IPS-18c (cell line): ENCODE results near the gene CSPG4.
"Not testable (repeated sequence)": the region's sequence is repeated elsewhere in the genome, so short reads cannot be mapped to it uniquely, and the experiment has no call there.

Experiments used
- H3K4me3 ChIP-seq: 2 replicates; pipeline ENCODE4 v1.7.0; 2013; ENCODE audit warnings: low read depth, mild to moderate bottlenecking, low read length, moderate library complexity; ENCODE audit not compliant: insufficient read depth
- H3K9me3 ChIP-seq: one replicate; pipeline ENCODE4 v1.6.1; 2013; ENCODE audit warnings: mild to moderate bottlenecking, low read length, moderate library complexity; ENCODE audit not compliant: control insufficient read depth, insufficient read depth

Gene CSPG4

DNA sequence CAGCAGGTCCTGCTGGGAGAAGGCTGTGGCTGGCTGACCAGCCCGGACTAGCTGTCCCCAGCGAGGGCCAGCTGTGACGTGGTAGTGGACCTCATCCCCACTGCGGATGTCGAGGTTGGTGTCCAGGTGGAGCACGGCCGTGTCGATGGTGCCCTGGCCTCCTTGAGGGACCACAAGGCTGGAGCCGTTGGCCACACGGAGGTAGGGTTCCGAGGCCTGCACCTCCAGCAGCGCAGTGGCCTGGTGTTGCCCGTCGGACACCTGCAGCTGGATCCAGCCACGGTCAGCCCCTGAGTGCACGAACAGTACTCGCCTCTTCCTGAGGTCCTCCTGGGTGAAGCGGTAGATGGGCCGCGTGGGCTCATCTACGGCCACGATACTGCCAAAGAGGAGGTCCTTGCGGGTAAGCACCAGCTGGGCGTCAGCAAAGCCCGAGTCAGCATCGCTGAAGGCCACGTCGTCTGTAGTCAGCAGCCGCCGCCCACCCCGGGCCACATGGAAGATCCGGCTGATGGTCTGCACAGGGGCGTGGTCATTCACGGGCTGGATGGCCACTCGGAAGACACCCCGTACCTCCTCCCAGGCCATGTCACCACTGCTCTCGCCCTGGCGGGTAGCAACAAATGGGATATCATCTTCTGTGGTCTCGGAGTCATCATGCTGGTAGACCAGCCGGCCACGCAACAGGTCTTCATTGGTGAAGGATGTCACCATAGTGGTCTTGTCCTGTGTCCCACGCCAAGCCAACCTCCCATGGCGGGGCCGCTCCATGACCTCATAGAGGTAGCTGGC, 25.0 kb downstream of the CSPG4 start:
- Histone ChIP-seq H3K4me3 (no peak overlapping the region), H3K9me3 (no peaks in the 10 kb centered on the region)

DNA sequence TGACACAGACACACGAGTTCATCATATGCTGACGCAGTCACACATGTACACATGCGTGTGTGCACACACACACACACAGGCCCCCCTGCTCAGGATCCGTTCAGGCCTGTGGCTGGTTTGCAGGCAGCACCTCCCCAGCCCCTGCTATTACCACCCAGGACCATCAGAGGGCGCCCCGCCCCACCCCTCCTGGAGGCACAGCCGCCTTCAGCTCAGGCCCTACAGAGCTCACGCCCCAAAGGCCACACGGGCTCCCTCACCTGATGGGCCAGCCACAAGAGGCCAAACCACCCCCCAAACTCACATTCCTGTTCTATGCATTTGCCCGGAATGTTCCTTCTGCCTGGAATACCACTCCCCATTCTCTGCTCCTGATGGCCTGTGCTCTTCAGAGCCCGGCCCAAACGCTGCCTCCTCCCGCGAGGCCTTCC, 26.4 kb downstream of the CSPG4 start:
- H3K9me3 ChIP-seq, H3K4me3 ChIP-seq: not testable (repeated sequence)

DNA sequence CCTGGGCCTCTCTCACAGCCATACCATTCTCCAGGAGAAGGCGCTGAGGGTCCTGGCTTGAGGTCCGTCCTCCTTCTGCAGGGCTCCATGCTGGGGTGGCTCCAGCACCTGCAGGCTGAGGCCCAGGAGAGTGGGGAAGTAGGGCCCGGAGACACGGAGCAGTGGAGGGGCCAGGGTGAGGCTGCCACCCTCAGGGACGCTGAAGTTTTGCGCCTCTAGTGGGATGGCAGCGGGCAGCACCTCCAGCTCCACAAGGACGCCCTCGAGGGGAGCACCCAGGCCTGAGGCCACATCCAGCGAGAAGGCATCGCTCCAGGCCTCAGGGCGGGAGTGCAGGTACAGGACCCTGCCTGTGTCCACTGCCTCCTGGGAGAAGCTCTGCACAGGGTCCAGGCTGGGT, 27.5 kb downstream of the CSPG4 start:
- H3K4me3 ChIP-seq = no peak overlapping the region
- no peaks in the 10 kb centered on the region for H3K9me3 ChIP-seq

DNA sequence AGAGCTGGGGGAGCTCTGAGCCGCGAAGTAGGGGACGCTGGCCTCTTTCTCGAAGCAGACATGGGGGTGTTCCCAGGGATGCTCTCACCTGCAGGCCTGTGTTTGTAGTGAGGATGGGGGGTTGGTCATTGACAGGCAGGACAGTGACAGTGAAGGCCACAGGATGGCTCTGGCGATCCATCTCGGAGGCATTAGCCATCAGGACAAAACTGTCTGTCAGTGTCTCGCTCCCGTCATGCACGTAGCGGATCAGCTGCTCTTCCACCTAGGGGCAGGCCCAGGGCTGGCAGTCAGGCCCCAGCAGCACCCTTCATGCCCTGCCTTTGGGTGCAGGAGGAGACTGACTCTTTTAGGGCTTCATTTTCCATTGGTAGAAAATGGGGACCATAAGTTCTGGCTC, 28.0 kb downstream of the CSPG4 start:
- H3K4me3 ChIP-seq = no peak overlapping the region
- no peaks in the 10 kb centered on the region for H3K9me3 ChIP-seq

DNA sequence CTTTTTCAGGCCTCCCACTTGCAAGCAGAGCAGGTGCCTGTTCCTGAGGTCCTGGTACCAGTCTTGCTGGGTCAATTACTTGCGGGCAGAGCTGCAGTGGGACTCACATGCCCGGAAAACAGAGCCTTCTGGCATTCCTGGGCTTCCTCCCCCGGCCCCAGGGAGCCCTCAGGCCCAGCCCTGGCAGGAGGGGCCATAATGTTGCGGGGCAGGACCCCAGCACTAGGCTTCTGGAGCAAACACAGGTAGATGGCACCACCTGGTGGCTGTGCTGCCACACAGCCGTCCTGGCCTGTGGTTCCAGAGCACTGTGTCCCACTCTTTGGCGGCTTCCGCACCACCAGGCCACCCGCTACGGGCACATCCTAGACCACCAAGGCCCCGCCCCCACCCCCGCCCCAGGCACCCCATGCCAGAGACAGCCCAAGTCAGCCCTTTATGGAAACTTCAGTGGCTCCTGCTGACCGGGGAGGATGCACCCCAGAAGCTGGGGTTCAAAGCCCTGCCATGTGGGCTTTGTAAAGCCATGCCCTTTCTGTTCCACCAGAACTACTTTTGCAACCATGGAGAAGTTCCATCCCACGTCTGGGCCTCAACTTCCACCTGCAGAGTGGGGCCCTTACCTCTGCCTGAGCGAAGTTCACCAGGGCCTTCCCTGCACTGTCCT, 28.9 kb downstream of the CSPG4 start:
- not testable (repeated sequence) for H3K9me3 ChIP-seq, H3K4me3 ChIP-seq

DNA sequence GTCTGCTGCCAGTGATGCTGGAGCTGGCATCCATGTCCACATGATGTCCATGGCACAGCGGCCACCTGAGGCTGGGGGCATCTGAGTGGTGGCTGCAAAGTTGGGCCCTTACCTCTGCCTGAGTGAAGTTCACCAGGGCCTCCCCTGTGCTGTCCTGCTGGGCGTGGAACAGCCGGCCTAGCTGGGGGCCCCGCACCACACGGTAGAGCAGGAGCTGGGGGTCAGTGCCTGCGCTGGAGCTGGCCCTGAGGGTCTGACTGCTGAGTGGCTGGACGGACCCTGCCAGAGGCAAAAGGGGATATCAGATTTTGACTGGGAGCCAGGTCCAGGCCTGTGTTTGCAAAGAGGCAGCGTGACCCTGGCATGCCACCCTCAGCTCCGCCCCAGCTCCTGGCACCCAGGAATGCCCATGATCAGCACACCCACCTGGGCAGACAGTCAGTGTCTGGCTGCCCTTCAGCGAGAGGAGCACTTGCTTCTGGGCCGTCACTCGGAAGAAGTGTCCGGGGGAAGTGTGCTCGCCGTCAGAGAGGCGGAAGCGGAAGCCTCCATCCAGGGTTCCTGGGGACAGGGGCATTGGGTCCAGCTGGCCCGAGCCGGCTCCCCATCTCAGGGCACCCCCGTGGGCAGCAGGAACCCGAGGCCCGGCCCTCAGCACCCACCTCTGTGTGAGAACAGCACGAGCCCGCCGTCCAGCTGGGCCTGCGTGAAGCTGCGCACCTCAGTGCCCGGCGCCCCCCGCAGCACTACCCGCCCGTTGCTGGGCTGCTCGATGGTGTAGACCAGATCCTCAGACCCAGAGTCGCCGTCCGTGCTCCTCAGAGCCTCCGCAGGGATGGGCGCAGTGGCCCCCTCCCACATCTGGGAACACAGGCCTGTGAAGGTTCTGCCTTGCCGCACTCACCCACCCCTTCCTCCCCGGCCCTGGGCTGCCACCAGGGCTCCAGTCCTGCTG, 30.2 kb downstream of the CSPG4 start:
- Histone ChIP-seq H3K4me3 (no peak overlapping the region), H3K9me3 (no peaks in the 10 kb centered on the region)

DNA sequence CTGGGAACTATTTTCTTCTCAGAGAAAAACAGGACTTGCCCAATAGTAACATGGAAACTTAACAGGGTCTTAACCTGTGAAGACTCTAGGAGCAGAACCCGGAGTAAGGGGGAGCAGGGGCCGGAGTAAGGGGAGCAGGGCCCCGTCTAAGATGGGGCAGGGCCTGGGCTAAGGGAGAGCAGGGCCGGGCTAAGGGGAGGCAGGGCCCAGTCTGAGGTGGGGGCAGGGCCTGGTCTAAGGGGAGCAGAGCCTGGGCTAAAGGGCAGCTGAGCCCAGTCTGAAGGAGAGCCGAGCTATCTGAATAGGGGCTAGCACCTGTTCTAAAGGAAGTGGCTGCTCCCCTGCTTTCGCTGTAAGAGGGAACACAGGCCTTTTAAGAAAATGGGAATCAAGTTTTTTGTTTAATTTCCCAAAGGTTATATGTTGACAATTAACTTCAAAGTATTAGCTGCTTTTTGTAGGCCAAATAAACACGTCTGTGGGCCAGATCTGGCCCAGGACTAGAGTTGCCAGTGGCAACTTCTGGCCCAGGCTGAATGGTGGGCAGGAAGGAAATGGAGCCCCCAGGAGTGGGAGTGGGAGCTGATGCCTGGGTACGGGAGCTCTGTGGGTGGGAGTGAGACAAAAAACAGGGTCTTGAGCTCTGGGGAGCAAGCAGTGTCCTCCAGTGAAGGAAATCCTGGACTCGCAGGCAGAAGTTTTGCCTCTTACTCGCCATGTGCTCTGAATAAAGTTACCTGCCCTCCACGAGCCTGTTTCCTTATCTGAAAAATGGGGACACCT, 32.5 kb downstream of the CSPG4 start:
- Histone ChIP-seq H3K4me3 (no peak overlapping the region), H3K9me3 (no peaks in the 10 kb centered on the region)

DNA sequence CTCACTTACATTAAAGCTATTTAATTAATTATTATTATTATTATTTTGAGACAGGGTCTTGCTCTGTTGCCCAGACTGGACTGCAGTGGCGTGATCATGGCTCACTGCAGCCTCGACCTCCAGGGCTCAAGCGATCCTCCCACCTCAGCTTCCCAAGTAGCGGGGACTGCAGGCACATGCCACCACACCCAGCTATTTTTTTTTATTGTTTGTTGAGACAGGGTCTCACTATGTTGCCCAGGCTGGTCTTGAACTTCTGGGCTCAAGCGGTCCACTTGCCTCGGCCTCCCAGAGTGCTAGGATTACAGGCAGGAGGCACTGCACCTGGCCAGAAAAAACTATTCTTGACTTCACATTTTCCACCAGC, 34.3 kb downstream of the CSPG4 start:
- not testable (repeated sequence) for H3K9me3 ChIP-seq, H3K4me3 ChIP-seq

DNA sequence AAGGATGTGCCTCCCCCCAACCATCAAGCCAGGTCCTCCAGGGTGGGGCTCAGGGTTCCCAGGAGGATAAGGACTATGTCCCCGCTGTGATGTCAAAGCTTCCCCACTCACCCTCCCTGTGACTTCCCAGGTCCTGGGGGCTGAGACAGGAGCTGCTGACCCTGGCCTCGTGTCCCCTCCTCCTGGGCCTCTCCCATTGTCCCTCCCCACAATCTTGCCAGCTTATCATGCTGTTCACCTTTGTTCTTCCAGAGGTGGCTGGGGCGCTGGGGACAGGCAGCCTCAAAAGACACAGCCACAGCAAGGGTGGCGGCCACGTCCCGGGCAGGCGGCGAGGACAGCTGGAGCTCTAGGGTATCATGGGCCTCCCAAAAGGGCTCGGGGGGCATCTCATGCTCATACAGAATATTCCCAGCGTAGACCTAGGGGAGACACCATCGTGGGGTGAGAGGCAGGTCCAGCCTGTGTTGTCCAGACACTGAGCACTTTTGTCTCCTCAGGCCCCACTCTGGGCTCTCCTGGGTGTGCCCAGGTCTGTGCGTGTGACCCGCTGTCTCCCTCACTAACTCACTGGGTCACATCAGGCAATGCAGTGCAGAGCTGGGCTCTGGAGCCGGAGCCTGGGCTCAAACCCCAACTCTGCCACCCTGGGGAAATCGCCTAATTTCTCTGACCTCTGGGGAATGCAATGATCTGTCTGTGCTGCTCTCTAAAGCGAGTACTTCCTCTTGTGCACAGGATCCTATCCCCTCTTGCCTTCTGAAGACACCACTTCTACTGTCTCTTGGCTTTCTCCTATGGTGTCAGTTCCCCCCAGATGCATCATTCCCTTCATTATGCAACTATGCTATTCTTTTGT, 35.0 kb downstream of the CSPG4 start:
- Histone ChIP-seq H3K9me3 (no peaks in the 10 kb centered on the region), H3K4me3 (no peak overlapping the region; the same call in 1 of the 2 replicates)

DNA sequence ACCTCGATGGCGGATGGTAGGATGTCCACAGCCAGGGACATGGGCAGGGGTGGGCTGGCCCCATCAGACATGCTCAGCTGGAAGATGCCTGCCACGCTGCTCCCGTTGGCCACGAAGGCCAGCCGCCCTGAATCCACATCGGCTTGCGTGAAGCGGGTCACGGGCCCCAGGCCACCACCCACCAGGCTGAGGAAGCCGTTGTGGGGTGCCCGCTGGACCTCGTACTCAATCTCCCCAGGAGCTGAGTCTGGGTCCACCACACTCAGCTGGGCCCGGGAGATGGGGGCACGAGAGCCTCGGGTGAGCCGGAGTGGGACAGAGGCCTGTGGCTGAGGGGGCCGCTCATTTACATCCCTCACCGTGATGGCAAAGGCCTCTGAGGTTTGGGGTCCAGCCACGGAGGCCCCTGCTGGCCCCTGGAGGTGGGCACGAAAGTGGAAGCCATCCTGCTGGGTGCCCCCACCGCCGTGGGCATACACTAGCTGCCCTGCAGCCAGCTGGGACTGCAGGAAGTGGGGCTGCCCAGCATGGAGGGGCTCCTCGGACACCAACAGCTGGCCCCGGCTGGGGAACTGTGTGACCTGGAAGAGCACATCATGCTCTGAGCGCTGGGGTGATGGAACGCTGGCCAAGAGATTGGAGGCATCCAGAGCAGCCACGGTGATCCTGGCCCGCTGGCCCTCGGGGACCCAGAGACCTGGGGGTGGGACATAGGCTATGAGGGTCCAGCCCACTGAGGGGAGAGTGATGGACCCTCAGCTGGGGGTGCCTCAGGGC, 35.8 kb downstream of the CSPG4 start:
- Histone ChIP-seq H3K4me3 (no peak overlapping the region), H3K9me3 (no peaks in the 10 kb centered on the region)

DNA sequence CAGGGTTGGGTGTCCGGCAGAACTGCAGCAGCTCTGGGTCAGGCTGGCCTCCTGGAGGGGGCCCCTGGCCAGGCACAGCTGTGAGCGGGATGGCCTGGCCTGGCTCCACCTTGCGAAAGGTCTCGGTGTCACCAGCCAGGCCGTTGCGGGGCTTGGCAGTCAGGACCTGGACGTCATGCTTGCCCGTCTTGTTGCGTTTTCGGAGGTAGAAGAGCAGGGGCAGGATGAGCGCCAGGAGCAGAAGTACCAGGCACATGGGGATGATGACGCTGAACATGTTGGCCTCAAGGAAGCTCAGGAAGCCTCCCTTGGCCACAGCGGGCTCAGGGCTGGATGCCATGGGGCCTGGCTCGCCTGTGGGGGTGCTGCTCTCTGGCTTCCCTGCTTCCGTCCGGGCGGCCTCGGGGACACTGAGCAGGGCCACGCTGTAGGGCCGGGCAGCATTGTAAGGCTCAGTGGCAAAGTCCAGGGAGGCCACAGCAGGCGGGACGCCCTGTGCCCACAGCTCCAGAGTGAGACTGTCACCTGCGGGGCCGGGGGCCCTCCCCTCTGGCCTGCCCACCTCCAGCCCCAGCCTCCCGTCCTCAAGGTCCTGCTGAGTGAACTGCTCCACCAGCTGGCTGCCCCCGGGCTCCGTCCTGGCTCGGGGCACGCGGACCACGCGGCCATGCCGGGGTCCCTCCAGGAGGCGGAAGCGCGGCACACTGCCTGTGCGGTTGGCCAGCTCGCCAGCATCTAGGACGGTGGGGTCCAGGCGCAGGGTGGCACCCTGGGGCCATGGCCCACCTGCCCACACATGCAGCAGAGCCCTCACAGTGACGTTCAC, 36.9 kb downstream of the CSPG4 start:
- Histone ChIP-seq H3K9me3 (no peaks in the 10 kb centered on the region), H3K4me3 (no peak overlapping the region)

DNA sequence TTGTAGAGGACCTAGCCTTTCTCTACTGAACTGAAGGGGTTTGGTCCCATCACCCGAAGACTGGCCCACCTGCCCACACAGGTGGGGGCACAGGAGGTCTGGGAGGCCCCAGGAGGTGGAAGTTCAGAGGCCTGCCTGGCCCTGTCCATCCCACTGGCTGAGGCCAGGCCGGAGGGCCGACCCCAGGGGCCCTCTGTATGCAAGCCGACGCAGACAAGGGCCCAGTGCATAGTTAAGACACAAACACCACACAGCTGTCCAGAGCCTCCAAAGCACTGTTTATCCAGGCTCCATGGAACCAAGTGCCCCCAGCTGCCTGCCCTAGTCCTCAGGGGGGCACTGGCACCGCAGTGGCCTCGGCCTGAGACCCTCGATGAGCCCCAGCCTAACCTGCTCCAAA, 38.3 kb downstream of the CSPG4 start:
- H3K4me3 ChIP-seq = no peak overlapping the region
- H3K9me3 ChIP-seq = no peaks in the 10 kb centered on the region

DNA sequence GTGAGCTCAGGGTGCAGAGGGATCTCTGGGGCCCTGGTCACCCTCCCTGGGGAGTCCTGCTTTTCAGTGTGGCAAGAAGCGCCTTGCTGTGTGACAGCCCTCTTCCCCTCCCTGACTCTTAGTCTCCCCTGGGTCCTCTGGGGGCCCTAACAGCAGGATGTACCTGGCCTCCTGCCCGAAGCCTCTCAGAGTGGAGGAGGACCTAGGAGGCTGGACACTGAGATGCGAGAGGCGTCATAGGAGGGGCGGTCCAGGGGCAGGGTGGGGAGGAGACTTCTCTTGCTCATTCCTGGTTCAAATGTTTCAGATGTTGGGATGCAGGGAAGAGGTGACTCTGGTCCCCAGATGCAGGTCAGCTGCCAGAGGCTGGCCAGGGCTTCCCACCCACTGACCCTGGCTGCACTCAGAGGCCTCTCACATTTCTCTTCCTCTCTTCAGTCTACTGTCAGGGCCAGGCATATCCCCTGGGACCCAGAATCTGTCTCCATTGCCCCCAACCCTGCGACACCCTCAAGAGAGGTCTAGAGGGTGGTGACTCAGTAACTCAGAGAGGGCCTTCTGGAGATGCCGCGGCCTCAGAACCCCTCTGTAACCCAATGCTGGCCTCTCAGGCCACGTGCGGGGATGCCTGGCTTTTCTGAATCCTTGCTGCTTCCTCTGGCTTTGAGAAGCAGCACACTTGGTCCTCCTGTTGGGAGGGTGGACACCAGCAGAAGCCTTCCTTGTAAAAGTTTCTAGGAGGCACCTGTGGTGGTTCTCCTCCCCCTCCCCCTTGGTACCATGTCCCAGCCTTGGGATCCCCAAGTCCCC, 39.0 kb downstream of the CSPG4 start:
- Histone ChIP-seq H3K4me3 (no peak overlapping the region), H3K9me3 (no peaks in the 10 kb centered on the region)
